Measurements from ENCODE around the gene SYNJ2. TPM values are rescaled to one million over a fixed set of nuclear protein-coding genes. Genes with fewer than 3 reads are reported as not detected.

Gene SYNJ2
- total RNA-seq, 4 donors from 2014 or later: 6.6 to 15.6 (median 9.8) TPM

- Histone ChIP-seq H3K4me3 (no peak overlapping the region), H3K36me3 (peaks cover 0 to 12% (median 0%) of the 10 kb centered on the region in 3 donors), H3K27ac (no peak overlapping the region), H3K9me3 (no peaks in the 10 kb centered on the region), H3K4me1 (peaks cover 5 to 38% (median 12%) of the 10 kb centered on the region in 3 donors), H3K27me3 (no peaks in the 10 kb centered on the region)
- no peak for DNase-seq
- TF ChIP-seq POLR2A (IDR thresholded peaks at IDR 0.05) (no peak), CTCF (IDR thresholded peaks at IDR 0.05) (no peak)
- WGBS, 2 donors: 81 to 83% methylated on average over 7 to 9 of the region's 9 CpGs
- intact Hi-C loops (cut with DNase I): no loop called here
Measured at GRCh38 chr6:158047563-158048323, 66.1 kb downstream of the SYNJ2 start.

GRCh38 chr6:158048589-158048988 is 66.9 kb downstream of the SYNJ2 start:
- Histone ChIP-seq H3K36me3 (peaks cover 0 to 12% (median 0%) of the 10 kb centered on the region in 3 donors), H3K27ac (no peak overlapping the region), H3K4me1 (peaks cover 0 to 29% (median 3%) of the 10 kb centered on the region in 3 donors), H3K9me3 (no peaks in the 10 kb centered on the region), H3K27me3 (no peaks in the 10 kb centered on the region), H3K4me3 (no peak overlapping the region)
- TF ChIP-seq CTCF (IDR thresholded peaks at IDR 0.05): no peak
- TF ChIP-seq POLR2A (IDR thresholded peaks at IDR 0.05): no peak
- no peak for DNase-seq
- 90 to 92% methylated on average over 3 of the region's 7 CpGs for WGBS, 2 donors
- intact Hi-C loops (cut with DNase I): no loop called here

- H3K27me3 ChIP-seq: no peaks in the 10 kb centered on the region
- peaks cover 0 to 24% (median 0%) of the 10 kb centered on the region in 3 donors for H3K4me1 ChIP-seq
- no peak for TF ChIP-seq CTCF (IDR thresholded peaks at IDR 0.05)
- no peak for TF ChIP-seq POLR2A (IDR thresholded peaks at IDR 0.05)
- WGBS, 2 donors: 84 to 85% methylated on average over 9 of the region's 17 CpGs
- H3K4me3 ChIP-seq: no peak overlapping the region
- intact Hi-C loops (cut with DNase I): no loop called here
- H3K9me3 ChIP-seq: no peaks in the 10 kb centered on the region
- peak overlapping the region in 1 of 4 donors; percentile 36 for H3K27ac ChIP-seq
- no peak for DNase-seq
- H3K36me3 ChIP-seq: peaks cover 0 to 12% (median 0%) of the 10 kb centered on the region in 3 donors
Measured at GRCh38 chr6:158049055-158050028, 67.7 kb downstream of the SYNJ2 start.

GRCh38 chr6:158050107-158050735 is 68.6 kb downstream of the SYNJ2 start:
- TF ChIP-seq POLR2A (IDR thresholded peaks at IDR 0.05) (no peak), CTCF (IDR thresholded peaks at IDR 0.05) (no peak)
- peaks cover 0 to 18% (median 0%) of the 10 kb centered on the region in 3 donors for H3K36me3 ChIP-seq
- no peak overlapping the region for H3K4me3 ChIP-seq
- intact Hi-C loops (cut with DNase I): no loop called here
- no peaks in the 10 kb centered on the region for H3K9me3 ChIP-seq
- H3K4me1 ChIP-seq: peaks cover 0 to 24% (median 0%) of the 10 kb centered on the region in 3 donors
- H3K27ac ChIP-seq: no peak overlapping the region
- 74 to 83% methylated on average over 4 to 5 of the region's 8 CpGs for WGBS, 2 donors
- DNase-seq: no peak
- H3K27me3 ChIP-seq: no peaks in the 10 kb centered on the region
